Activated naive CD4-positive, alpha-beta T cell treated with anti-CD3 and anti-CD28 coated beads, Interleukin-2, amount 10 ng/mL, durations not matched to agents 7 days and 5 days (primary cell): ENCODE measurements around the gene TREX2.
A peak's percentile ranks its signal among the peaks of the same experiment; 100 is the strongest.
"Not testable (repeated sequence)": the region's sequence is repeated elsewhere in the genome, so short reads cannot be mapped to it uniquely, and the experiment has no call there.

Experiments
- CTCF ChIA-PET: fragments of 350-600 bp; sonication (Branson Sonifier 250); formaldehyde crosslinking; loops from one replicate; lab custom pipeline; 2021; ENCODE audit warnings: antibody characterized with exemption; lab: Charles Lee
- DNase-seq: peaks from one replicate; pipeline ENCODE4 v3.0.0-alpha.2; 2020
- H3K27ac Mint-ChIP-seq: one replicate; pipeline ENCODE4 v1.8.0; 2021; ENCODE audit warnings: mild to moderate bottlenecking, moderate library complexity, mixed read lengths
- H3K27me3 Mint-ChIP-seq: one replicate; pipeline ENCODE4 v1.8.0; 2021; ENCODE audit warnings: mild to moderate bottlenecking, mixed read lengths
- H3K36me3 Mint-ChIP-seq: one replicate; pipeline ENCODE4 v1.8.0; 2021; ENCODE audit warnings: mixed read lengths
- H3K4me1 Mint-ChIP-seq: one replicate; pipeline ENCODE4 v1.8.0; 2021; ENCODE audit warnings: mixed read lengths
- H3K4me3 Mint-ChIP-seq: one replicate; pipeline ENCODE4 v1.8.0; 2021; ENCODE audit warnings: mild to moderate bottlenecking, moderate library complexity, mixed read lengths
- H3K9me3 Mint-ChIP-seq: one replicate; pipeline ENCODE4 v1.8.0; 2021; ENCODE audit warnings: mixed read lengths

TREX2 gene

DNA sequence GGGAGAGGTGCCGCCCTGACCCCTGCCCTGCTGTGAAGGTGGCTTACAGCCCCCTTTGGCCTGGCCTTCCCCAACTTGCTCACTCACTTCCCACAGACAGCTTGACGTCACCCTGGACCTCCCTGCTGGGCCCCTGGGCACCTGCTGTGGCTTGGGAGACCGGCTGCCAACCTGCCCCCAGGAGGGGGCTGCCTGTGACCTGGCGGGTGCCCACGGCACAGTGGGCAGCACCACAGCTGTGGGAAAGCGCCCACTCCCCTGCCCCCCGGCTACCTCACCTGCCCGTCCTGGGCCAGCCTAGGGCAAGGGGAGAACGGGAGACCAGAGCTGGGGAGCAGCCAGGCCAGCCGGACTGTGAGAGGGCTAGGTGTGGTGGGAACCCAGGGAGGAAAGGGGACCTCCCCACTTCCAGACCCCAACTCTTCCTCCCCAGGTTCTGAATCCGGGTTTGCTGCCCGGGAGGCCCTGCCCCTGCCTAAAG, 36.9 kb downstream of the TREX2 start:
- peaks cover 29% of the 10 kb centered on the region for H3K27me3 Mint-ChIP-seq
- no peak overlapping the region for H3K4me3 Mint-ChIP-seq
- CTCF ChIA-PET = interaction anchor here (1.1 kb wide), 1 partner anchor 10 kb away, joined by 3 read pairs; no protein-coding TSS in a partner anchor
- DNase-seq = no peak
- H3K4me1 Mint-ChIP-seq = peaks cover 11% of the 10 kb centered on the region
- H3K36me3 Mint-ChIP-seq = no peaks in the 10 kb centered on the region
- no peak overlapping the region for H3K27ac Mint-ChIP-seq
- no peaks in the 10 kb centered on the region for H3K9me3 Mint-ChIP-seq

DNA sequence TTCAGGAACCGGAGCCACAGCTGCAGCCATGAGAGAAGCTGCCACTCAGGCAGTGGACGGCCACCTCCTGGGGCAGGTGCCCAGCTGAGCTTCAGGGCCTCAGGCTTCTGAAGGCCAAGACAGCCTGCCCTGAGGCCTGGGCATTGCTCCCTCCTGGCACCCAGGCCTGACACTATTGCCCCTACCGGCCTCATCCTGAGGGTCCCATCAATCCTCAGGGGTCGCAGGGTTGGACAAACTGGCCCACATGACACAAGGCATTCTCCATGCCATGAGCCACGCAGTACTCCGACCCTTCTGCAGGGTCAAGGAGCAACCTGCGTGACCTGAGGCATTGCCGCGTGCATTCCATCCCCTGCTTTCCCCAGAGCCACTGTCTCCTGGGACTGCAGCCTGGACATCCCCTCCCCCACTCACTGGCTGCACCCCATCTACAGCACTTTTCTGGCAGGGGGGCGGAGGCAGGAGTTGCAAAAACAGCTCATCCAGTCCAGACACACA, 37.6 kb downstream of the TREX2 start:
- CTCF ChIA-PET = interaction anchor here (1.0 to 1.1 kb wide), 2 partner anchors 9 to 62 kb away, joined by 3 read pairs; partner anchors contain the start of gene HAUS7
- Mint-ChIP-seq H3K9me3 (no peaks in the 10 kb centered on the region), H3K4me1 (peaks cover 11% of the 10 kb centered on the region), H3K27ac (no peak overlapping the region), H3K4me3 (no peak overlapping the region), H3K27me3 (peaks cover 29% of the 10 kb centered on the region), H3K36me3 (no peaks in the 10 kb centered on the region)
- no peak for DNase-seq

DNA sequence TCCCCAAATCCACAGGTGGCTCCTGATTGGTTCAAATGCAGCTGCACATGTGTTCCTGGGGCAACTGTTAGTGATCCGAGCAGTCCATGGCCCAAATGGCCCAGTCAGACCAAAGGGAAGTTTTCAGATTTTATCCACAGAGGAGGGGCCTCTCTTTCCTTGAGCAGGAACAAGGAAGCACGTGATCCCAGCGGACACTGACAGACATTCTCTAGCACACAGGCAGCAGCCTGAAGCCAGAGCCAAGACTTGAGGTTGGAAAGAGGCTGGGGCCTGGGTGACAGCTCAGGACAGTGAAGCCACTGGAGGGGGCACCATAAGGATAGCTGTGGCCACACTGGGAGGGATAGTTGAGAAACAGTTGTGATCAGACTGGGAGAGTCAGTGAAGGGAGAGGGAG, 38.1 kb downstream of the TREX2 start:
- Mint-ChIP-seq H3K36me3 (no peaks in the 10 kb centered on the region), H3K27me3 (peaks cover 29% of the 10 kb centered on the region), H3K27ac (no peak overlapping the region), H3K4me1 (peaks cover 11% of the 10 kb centered on the region), H3K4me3 (no peak overlapping the region), H3K9me3 (no peaks in the 10 kb centered on the region)
- DNase-seq = no peak
- CTCF ChIA-PET = interaction anchor here (1.0 kb wide), 1 partner anchor 63 kb away, joined by 3 read pairs; the partner anchor contains the start of gene HAUS7

DNA sequence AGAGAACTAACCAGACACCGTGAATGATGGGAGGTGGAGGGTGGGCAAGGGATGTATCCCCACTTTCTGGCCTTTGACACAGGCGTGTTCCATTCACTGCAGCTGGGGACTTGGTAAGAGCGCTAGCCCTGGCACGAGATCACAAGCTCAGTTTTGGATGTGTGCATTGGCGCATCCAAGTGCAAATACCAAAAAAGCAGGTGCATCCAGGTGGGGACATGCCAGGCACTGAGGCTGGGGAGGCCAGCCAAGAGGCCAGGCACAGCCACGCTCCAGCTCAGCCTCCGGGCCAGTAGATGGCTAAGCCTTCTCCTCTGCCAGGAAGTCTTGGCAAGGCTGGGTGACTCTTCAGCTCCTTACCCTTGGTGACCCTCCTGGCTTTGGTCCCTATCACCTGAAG, 39.0 kb downstream of the TREX2 start:
- Mint-ChIP-seq H3K9me3 (no peaks in the 10 kb centered on the region), H3K27ac (no peak overlapping the region), H3K4me1 (peaks cover 5% of the 10 kb centered on the region), H3K4me3 (no peak overlapping the region), H3K27me3 (peaks cover 22% of the 10 kb centered on the region), H3K36me3 (no peaks in the 10 kb centered on the region)
- DNase-seq = no peak
- CTCF ChIA-PET = no interaction called here

DNA sequence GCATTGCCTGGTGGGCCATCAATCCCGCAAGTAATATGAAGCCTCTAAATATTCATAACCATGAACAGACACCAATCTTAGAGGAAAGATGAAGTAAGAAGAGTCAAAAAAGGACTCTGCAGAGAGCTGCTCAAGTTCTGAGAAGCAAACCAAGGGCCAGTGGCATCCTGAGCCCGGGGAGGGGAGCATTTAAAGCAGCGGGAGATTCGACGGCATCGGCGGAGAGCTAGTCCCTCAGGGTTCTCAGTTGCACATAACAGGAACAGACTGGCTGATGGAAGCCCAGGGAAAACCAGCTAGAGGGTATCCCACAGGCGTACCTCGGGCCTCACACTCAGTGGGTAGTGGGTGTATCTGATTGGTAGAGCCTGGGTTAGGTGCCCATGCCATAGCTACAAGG, 39.8 kb downstream of the TREX2 start:
- Mint-ChIP-seq H3K9me3 (no peaks in the 10 kb centered on the region), H3K36me3 (no peaks in the 10 kb centered on the region), H3K27ac (peak overlapping the region; percentile 49), H3K4me1 (peaks cover 3% of the 10 kb centered on the region), H3K27me3 (peaks cover 22% of the 10 kb centered on the region), H3K4me3 (no peak overlapping the region)
- CTCF ChIA-PET = no interaction called here
- DNase-seq = no peak

DNA sequence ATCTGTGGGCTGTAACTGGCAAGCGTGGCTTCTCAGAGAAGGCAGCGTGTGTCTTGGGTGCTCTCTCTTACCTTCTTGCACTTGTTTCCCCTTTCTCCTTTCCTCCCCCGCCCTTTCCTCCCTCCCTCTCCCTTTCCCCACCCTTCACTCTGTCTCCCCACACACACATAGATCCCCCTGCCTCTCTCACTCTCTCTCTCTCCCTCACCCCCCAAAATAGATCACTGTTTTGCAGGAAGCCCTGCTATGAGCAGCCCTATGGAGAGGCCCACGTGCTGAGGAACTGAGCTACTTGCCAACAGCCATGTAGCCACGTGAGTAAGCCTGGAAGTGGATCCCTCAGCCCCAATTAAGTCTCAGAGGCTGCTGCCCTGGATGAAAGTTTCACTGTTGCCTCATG, 40.4 kb downstream of the TREX2 start:
- Mint-ChIP-seq H3K9me3 (no peaks in the 10 kb centered on the region), H3K4me3 (no peak overlapping the region), H3K4me1 (no peaks in the 10 kb centered on the region), H3K27me3 (peaks cover 18% of the 10 kb centered on the region), H3K27ac (no peak overlapping the region), H3K36me3 (no peaks in the 10 kb centered on the region)
- CTCF ChIA-PET = no interaction called here
- DNase-seq = no peak

DNA sequence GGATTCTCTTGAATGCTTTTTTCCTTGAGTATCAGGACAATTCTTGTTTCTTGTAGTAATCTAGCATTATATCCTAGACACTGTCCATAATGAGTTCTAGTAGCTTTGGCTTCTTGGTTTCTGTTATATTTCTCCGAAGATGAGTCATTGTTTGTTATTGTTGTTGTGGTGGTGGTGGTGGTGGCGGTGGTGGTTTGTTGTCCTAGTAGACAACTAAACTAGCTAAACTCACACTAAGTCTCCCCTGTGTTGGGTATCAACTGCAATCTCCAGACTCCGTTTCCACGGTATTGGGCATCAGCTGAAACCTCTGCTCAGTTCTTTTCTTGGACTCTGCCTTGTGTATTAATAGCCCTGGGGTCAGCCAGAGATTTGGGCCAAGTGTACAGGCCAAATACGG, 41.5 kb downstream of the TREX2 start:
- peaks cover 22% of the 10 kb centered on the region for H3K27me3 Mint-ChIP-seq
- H3K36me3 Mint-ChIP-seq, H3K4me3 Mint-ChIP-seq, DNase-seq, H3K4me1 Mint-ChIP-seq, H3K27ac Mint-ChIP-seq, CTCF ChIA-PET, H3K9me3 Mint-ChIP-seq: not testable (repeated sequence)

DNA sequence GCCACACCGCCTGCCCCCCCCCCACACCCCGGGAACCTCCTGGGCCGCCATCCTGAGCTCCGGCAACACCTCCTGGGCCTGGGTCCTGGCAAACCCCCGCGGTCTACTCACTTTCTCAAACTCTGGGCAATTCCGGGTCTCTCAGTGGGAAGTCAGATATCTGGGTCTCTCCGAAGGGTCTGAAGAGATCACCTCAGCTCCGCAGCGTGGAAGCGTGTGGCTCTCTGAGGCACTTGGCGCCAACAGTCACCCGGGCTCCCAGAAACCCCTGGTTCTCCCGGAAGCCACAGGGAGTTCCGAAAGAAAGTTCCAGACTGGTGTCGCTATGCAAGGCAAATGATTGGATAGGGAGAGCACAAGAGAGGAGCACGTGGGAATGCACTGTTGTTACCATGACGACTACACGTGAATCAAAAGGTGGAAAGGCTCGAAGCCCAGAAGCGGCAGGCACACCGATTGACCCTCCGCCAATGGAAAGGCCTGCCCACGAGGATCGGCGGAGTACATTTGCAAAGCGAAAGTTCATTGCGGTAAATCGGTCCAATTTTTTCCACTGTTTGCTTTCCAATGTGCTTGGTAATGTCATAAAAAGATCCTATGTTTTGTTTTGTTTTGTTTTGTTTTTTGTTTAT, 44.6 kb downstream of the TREX2 start, which contains the start of gene PNMA6E:
Gene PNMA6E, minus strand, starts transcription at position 218 of the 632 bp plus-strand sequence. CDS start 2,501 bp downstream, outside the sequence.
- Mint-ChIP-seq H3K27me3 (peaks cover 14% of the 10 kb centered on the region), H3K27ac (no peak within 1 kb of the TSS)

DNA sequence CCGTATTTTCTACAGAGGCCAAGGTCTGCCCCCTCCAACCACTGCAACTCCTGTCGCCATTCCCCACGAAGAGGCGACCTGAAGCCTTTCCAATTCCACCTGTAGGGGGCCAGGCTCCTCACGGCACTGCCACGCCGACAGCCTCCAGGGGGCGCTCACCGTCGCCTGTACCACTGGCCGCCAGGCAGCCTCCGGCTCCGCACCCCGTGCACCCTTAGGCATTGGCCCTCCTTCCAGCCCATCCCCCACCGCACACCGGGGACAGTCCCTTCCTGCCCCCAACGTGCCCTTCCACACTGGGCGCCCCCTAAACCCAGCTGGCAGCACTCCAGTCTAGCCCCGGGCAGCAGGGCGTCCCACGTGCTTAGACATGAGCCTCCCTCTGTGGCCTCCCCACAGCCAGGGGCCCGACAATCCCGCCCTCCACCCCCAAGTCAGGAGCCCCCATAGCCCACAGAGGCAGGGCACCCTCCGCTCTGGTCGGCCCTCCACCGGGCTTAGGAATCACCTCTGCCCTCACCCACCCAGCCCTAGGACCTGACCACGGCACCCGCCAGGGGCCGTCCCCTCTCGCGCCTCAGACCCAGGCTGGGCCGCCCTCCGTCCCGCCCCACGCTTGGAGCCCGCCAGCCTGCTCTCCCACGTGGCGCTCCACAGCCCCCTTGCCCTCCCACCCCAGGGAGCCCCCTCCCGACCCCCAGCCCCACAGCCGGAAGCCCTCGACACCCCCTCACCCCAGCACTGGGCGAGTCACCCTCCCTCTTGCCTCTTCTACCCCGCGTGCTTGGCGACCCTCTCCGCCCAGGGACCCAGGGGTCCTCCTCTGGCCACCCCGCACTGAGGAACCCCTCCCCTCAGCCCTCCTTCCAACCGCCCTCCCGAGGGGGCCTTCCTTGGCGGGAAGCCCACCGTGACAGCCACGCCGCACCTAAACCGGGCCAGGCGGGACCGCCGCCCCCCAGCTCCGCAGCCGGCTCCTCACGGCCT, 45.4 kb downstream of the TREX2 start:
- peak; percentile 65 for DNase-seq

More for the DNA sequence above, 44.6 kb downstream of the TREX2 start, which contains the start of gene PNMA6E:
- Mint-ChIP-seq H3K9me3 (no peaks in the 10 kb centered on the region), H3K4me3 (no peak within 1 kb of the TSS), H3K36me3 (no peaks in the 10 kb centered on the region), H3K4me1 (peaks cover 2% of the 10 kb centered on the region)
- CTCF ChIA-PET = no interaction called here
- no peak for DNase-seq

DNA sequence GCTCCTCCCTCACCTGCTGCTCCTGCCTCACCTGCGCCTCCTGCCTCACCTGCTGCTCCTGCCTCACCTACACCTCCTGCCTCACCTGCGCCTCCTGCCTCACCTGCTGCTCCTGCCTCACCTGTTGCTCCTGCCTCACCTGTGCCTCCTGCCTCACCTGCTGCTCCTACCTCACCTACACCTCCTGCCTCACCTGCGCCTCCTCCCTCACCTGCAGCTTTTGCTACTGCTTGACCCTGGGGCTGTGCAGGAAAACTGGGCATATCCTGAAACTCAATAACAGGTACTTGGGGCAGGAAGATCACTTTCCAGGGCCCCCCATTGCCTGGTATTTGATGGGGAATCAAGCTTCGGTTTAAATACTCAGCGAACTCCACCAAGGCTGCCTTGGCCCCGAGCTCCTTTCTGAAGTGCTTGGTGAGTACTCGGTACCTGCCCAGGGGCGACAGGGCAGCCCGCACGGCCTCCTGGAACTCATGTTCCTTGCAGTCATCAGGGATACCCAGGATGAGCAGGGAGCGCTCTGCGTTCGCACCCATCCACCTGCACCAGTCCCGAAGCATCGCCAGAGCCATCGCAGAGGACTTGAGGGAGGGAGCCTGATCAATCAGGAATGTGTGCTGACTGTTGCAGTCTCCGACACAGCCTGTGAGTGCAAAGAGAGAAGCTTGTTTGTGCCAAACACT, 47.4 kb downstream of the TREX2 start:
- DNase-seq = no peak
- H3K4me3 Mint-ChIP-seq = no peak overlapping the region
- peaks cover 22% of the 10 kb centered on the region for H3K4me1 Mint-ChIP-seq
- no peaks in the 10 kb centered on the region for H3K36me3 Mint-ChIP-seq
- H3K27ac Mint-ChIP-seq = no peak overlapping the region
- no peaks in the 10 kb centered on the region for H3K9me3 Mint-ChIP-seq
- CTCF ChIA-PET = interaction anchor here (0.7 to 1.7 kb wide), 5 partner anchors 9 to 457 kb away, joined by 3 to 4 read pairs (median 3); no protein-coding TSS in a partner anchor
- H3K27me3 Mint-ChIP-seq = peaks cover 11% of the 10 kb centered on the region

More for the DNA sequence above, 45.4 kb downstream of the TREX2 start:
- CTCF ChIA-PET = interaction anchor here (1.7 kb wide), 1 partner anchor 45 kb away, joined by 3 read pairs; no protein-coding TSS in a partner anchor
- Mint-ChIP-seq H3K27me3 (peaks cover 13% of the 10 kb centered on the region), H3K9me3 (no peaks in the 10 kb centered on the region), H3K4me3 (no peak overlapping the region), H3K36me3 (no peaks in the 10 kb centered on the region), H3K27ac (no peak overlapping the region), H3K4me1 (peaks cover 5% of the 10 kb centered on the region)

DNA sequence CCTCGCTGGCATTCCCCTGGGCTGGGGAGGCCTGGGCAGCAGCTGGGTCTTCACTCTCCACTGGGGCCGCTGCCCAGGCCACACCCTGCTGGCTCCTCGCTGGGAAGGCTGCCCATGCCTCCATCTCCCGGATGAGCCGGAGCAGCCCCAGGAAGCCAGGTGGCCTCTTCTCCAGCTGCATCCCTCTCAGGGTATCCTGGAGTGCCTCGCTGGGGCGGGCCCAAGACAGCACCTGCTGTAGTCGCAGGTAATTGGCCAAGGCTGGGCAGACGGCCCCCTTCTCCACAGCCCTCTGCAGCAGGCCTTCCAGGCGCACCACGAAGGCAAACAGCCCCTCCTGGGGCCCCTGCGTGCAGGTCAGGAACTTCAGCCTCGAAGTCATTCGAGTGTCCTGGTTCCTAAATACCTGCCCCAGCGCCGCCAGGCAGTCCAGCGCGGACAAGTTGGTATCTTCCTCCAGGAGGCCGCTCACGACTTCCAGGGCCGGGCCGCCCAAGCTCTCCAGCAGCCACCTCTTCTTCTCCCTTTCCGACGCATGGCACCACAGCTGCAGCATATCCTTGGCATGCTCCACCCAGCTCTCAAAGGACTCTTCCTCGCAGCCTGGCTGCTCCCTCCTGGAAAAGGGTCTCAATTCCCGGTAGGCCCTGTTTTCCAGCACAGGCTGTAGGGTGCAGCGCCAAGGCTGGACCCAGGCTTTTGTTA, 48.4 kb downstream of the TREX2 start:
- peaks cover 22% of the 10 kb centered on the region for H3K4me1 Mint-ChIP-seq
- DNase-seq = no peak
- no peak overlapping the region for H3K4me3 Mint-ChIP-seq
- no peak overlapping the region for H3K27ac Mint-ChIP-seq
- CTCF ChIA-PET = no interaction called here
- H3K36me3 Mint-ChIP-seq = no peaks in the 10 kb centered on the region
- H3K9me3 Mint-ChIP-seq = no peaks in the 10 kb centered on the region
- peaks cover 13% of the 10 kb centered on the region for H3K27me3 Mint-ChIP-seq

DNA sequence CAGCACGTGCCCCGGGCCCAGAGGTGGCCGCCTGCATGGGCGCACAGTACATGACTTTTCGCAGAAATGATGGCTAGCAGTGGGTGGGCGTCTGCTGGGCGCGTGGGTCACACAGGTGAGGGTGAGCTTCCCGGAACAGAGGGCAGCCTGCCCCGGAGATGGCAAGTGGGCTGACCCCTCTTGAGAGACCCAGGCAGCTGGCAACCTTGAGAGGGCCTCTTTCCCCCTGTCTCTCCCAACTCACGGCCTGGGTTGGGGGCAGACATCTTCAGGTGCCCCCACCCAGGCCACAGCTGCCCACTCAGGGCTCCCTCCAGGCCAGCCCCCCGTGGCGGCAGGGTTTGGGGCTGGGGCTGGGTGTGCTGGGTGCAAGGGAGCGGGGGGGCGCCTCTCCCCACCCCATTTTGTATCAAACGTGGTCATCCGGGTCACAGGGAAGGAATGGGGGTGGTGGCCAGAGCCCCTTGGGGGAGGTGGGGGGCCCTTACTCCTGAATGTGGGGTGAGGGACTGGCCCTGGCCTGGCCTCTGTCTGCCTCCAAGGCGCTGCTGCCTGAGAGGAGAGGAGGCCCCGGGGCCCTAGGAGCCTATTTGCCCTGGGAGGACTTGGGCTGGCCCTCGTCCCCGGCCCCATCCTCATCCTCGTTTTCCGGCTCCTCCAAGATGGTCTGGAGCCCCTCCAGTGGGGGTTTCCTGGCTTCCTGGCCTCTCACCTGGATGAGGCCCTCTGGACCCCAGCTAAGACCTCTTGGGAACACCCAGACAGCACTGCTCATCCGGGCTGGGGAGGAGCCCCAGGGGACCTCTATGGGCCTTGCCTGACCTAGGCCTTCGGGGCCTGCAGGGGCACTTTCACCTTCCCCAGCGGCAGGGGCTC, 49.3 kb downstream of the TREX2 start:
- Mint-ChIP-seq H3K4me1 (peaks cover 22% of the 10 kb centered on the region), H3K36me3 (no peaks in the 10 kb centered on the region), H3K4me3 (no peak overlapping the region), H3K27me3 (peaks cover 11% of the 10 kb centered on the region), H3K9me3 (no peaks in the 10 kb centered on the region), H3K27ac (no peak overlapping the region)
- CTCF ChIA-PET = interaction anchor here (0.6 kb wide), 1 partner anchor 10 kb away, joined by 3 read pairs; no protein-coding TSS in a partner anchor
- no peak for DNase-seq
